H1 (cell line): Measurements from ENCODE around the gene PTPRD. TPM values are rescaled to one million over a fixed set of nuclear protein-coding genes. Genes with fewer than 3 reads are reported as not detected.

Experiments
- CREB1 ChIP-seq: IDR thresholded peaks from 2 replicates; pipeline ENCODE4 v1.6.1; 2012; ENCODE audit warnings: inconsistent platforms
- RAD21 ChIP-seq, 2 experiments: IDR thresholded peaks in 1 of 2; conservative IDR thresholded peaks in 1 of 2; 2 replicates each; pipeline ENCODE4 v1.6.1; 2011; ENCODE audit warnings: low read depth in 2 of 2, low read length in 2 of 2, improper control_type of control experiment in 1 of 2, inconsistent platforms in 1 of 2, mild to moderate bottlenecking in 1 of 2, moderate library complexity in 1 of 2
- SAP30 ChIP-seq: fragments of 300-600 bp; sonication (generic); IDR thresholded peaks from 2 replicates; pipeline ENCODE4 v1.7.1; 2012; ENCODE audit warnings: low read length, moderate library complexity, mild to moderate bottlenecking, inconsistent platforms; ENCODE audit not compliant: insufficient read depth, insufficient replicate concordance
- TBP ChIP-seq: IDR thresholded peaks from 2 replicates; pipeline ENCODE4 v1.6.1; 2011; ENCODE audit warnings: low read depth, low read length, improper control_type of control experiment
- ZNF274 ChIP-seq: IDR thresholded peaks from 2 replicates; pipeline ENCODE4 v1.7.0; 2012; ENCODE audit warnings: low read length, borderline replicate concordance; ENCODE audit errors: extremely low read depth
- polyA plus RNA-seq, 7 experiments: library from polyadenylated mRNA; depleted of rRNA in 3 of 7; stranded (reverse) in 5 of 7; unstranded in 2 of 7; fragments of >200 nt in 5 of 7; fragments of 200-250 nt in 2 of 7; gene quantifications; 1 replicate in 5 of 7; 2 replicates in 1 of 7; 4 replicates in 1 of 7; pipeline versions ENCODE4 v1.2.1 to v1.2.3, GENCODE V29; 2011 to 2013; ENCODE audit warnings: missing spikeins in 2 of 7, mixed read lengths in 2 of 7
- total RNA-seq: library from RNA; stranded (reverse); fragmentation: NEBNext Ultra II Directional; extraction: Animal tissue kit (Norgen Biotek cat#: 25700); gene quantifications from 2 replicates; pipeline ENCODE4 v1.2.1, GENCODE V29; 2021
- TF ChIP-seq, protein P1 (sequence below): IDR thresholded peaks from 2 replicates; pipeline ENCODE4 v1.6.1; 2012; ENCODE audit warnings: inconsistent platforms

Gene PTPRD
- total and polyA plus RNA-seq, 2 of the 8 experiments (the other 6 are each of a cell fraction or from before 2014, with no cell fraction given): 17.2 to 77.0 TPM

DNA sequence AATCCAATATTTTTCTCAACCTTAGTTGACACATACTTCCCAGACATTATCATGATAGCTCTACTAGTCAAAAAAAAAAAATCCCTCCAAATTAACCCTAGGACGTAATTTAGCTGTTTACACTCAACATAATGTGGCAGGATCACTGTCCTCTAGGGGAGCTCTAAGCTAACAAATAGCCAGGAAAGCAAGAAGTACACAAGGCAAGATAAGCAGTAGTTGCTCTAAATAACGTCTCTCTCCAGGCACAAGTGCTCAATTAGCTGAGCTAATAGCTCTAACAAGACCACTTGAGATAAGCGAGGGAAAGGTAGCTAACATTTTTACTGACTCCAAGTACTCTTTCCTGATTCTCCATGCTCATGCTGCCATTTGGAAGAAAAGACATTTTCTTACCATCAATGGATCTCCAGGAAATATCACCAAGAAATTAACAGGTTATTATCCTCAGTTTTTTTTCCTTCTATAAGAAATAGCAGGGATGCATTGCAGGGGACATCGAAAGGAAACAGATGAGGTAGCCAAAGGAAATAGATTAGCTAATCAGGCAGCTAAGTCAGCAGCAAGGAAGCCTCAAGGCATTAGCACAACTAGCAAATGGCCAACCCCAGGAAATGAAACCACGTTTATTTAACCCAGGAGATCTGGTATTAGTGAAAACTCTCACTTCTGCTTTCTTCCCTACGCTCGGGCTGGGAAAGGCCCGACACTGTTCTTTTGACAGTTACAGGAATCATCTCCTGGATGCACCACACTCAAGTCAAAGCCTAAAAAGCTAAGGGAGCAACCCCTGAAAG, 614.1 kb downstream of the PTPRD start (continued):
- no peak for TF ChIP-seq CREB1
- TF ChIP-seq, protein P1, sequence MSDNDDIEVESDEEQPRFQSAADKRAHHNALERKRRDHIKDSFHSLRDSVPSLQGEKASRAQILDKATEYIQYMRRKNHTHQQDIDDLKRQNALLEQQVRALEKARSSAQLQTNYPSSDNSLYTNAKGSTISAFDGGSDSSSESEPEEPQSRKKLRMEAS: 0 out of 2 replicates have a peak, but pooled peaks have one; percentile 19
- TF ChIP-seq RAD21 (IDR thresholded peaks at IDR 0.05 in 1 of 2, conservative IDR thresholded peaks at IDR 0.05 in 1 of 2; ENCODE audit: low read depth in 2 of 2, low read length in 2 of 2): peak; percentile 85 to 87
- no peak for TF ChIP-seq TBP
- TF ChIP-seq ZNF274: no peak
- no peak for TF ChIP-seq SAP30
- TF ChIP-seq, all 59 proteins: peak for 5
